ENCODE data around the gene PGP.

DNA sequence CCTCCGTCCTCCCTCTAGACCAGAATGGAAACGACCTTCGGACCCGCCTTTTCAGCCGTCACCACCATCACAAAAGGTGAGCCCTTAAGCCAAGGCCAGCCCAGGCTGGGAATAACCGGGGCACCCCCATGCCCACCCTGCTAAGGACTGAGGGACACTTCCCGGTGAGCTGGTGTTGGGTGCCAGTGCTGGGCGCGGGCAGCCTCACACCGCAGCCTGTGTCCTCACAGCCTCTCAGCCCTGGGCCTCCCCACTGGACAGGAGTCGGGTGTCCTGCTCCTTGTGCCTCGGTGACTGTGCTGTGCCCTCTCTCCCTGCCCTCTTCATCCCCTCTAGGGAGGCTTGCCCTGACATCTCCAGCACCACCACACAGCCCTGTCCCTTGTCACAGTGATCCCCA lies 48.8 kb downstream of the PGP start:
- no peak for TF ChIP-seq SP1 (IDR thresholded peaks at IDR 0.05)
- TF ChIP-seq ARNT (IDR thresholded peaks at IDR 0.05) = no peak
- no peak for TF ChIP-seq ELF4 (IDR thresholded peaks at IDR 0.05)
- no peak for TF ChIP-seq SUZ12 (IDR thresholded peaks at IDR 0.05)
- TF ChIP-seq FOXM1 (IDR thresholded peaks at IDR 0.05; ENCODE audit: borderline replicate concordance) = no peak
- TF ChIP-seq FOXA1 (IDR thresholded peaks at IDR 0.05) = no peak
- TF ChIP-seq L3MBTL2 (conservative IDR thresholded peaks at IDR 0.05) = no peak
- TF ChIP-seq FOXK2 (IDR thresholded peaks at IDR 0.05) = no peak
- TF ChIP-seq, protein P1, sequence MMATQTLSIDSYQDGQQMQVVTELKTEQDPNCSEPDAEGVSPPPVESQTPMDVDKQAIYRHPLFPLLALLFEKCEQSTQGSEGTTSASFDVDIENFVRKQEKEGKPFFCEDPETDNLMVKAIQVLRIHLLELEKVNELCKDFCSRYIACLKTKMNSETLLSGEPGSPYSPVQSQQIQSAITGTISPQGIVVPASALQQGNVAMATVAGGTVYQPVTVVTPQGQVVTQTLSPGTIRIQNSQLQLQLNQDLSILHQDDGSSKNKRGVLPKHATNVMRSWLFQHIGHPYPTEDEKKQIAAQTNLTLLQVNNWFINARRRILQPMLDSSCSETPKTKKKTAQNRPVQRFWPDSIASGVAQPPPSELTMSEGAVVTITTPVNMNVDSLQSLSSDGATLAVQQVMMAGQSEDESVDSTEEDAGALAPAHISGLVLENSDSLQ (IDR thresholded peaks at IDR 0.05) = no peak
- no peak for TF ChIP-seq CTBP1 (IDR thresholded peaks at IDR 0.05; ENCODE audit: borderline replicate concordance)
- TF ChIP-seq TARDBP (IDR thresholded peaks at IDR 0.05) = no peak

All from HEK293T (cell line).